Activated CD4-positive, alpha-beta T cell treated with anti-CD3 and anti-CD28 coated beads for 1 hour (primary cell): Measurements from ENCODE around the gene SAMD15.
"Not testable (repeated sequence)": the region's sequence is repeated elsewhere in the genome, so short reads cannot be mapped to it uniquely, and the experiment has no call there.

Source experiments
- DNase-seq: peaks from one replicate; pipeline ENCODE4 v3.0.0-alpha.2; 2020

The SAMD15 gene

DNA sequence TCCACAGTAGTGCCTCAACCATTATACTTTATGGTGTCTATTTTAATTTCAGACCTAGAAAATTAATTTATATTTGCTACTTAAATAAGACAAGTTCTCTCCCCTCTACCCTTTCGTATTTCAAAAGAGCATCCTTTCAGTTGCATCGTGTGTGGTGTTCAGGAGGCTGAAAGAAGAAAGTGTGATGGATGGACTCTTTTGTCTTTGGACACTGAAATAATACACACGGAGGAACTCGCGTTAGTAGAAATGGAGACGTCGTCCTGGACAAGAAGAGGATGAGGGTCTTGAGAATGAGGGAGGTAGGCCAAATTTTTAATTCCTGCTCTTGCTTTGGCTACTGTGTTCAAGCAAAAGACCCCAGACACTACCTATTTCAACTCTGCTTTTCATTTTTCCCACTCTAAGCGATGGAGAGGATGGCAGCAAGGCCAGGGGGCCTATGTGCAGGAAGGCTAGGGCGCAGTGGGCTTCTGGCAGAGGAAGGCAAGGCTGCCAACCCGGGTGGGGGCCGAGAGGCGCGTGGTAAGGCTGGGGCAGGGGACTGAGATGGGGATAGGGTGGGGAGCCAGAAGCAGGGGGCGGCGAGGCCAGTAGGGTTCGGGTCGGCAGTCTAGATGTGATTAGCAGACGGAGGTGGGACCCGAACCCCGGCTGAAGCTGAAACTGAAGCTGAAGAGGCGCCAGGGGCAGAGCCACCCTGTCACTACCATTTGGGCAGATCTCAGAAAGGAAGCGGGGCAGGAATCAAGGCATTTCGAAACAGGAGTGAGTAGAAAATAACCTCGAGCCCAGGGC is 1.0 kb upstream of the SAMD15 start:
- no peak for DNase-seq

- no peak for DNase-seq
Observed at GRCh38 chr14:77377502-77377844, 294 bp downstream of the SAMD15 start.

DNA sequence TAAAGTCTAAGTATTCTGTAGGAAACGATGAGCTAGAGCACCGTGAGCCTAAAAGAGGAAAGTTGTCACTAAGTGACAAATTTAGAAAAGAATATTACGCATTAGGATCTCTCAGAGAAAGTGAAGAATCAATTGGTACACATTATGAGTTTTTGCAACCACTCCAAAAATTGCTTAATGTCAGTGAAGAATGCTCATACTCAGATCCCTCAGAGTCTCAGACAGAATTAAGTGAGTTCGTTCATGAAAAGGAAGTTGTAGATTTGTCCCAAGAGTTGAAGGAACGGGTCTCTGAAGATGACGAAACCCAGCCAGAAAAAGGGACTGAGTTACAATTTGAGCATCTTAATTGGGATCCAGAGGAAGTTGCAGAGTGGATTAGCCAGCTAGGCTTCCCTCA is 1.5 kb downstream of the SAMD15 start:
- DNase-seq = no peak

DNA sequence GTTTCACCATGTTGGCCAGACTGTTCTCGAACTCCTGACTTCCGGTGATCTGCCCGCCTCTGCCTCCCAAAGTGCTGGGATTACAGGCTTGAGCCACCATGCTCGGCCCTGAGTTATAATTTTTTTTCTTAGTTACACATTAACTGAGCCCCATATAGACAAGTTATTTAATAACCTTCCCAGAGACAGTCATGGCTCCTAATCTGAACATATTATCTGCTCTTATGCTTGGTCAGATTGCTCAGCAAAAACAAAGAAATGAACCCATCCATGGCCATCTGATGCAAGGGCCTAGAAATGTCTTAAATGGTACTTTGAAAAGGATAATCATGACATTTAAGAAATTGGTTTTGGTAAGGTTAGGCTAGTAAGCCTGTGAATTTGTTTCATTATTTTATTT is 13.0 kb downstream of the SAMD15 start:
- DNase-seq = no peak

GRCh38 chr14:77400216-77400615 is 23.0 kb downstream of the SAMD15 start:
- no peak for DNase-seq

DNA sequence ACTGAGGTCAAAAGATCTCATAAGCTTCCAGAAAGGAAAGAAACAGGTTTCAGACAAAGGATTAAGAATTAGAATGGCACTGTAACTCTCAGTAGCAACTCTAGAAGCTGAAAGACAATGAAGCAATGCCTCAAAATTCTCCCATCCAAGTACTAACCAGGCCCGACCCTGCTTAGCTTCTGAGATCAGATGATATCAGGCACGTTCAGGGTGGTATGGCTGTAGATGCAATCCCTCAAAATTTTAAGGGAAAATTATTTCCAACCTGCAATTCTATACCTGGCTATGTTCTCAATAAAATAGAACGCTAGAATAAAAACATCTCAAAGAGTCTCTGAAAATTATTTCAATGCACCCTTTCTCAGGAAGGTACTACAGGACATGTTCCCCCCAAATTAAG is 26.6 kb downstream of the SAMD15 start:
- DNase-seq = no peak

GRCh38 chr14:77406086-77406485 is 28.9 kb downstream of the SAMD15 start:
- DNase-seq = no peak

DNA sequence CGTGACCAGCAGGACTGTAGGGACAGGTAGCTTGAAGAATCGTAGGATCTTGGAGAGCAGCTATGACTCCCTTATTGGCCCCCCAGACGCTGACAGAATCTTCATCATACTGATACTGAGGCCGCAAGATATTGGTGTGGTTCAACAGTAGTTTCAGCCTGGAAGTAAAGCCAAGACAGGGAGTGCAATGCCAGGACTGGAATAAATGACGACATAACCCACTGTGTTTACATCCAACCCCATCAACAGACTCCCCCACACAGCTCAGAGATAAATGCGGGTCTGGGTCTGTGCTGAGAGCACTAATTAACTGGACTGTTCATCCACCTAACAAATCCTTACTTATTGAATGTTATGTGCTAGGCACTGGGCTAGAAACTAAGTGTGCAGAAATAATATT is 29.5 kb downstream of the SAMD15 start:
- DNase-seq = no peak

- DNase-seq = no peak
Observed at GRCh38 chr14:77407158-77407557, 30.0 kb downstream of the SAMD15 start.

DNA sequence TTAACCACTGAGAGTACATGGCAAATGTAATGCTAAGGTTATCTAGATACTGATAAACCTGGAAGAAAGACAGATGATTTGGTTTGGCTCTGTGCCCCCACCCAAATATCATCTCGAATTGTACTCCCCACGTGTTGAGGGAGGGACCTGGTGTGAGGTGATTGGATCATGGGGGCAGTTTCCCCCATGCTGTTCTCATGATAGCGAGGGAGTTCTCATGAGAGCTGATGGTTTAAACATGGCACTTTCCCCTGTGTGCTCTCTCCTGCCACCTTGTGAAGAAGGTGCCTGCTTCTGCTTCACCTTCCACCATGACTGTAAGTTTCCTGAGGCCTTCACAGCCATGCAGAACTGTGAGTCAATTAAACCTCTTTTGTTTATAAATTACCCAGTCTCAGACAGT is 32.0 kb downstream of the SAMD15 start:
- DNase-seq = no peak

GRCh38 chr14:77415403-77416030 is 38.3 kb downstream of the SAMD15 start:
- DNase-seq = not testable (repeated sequence)

DNA sequence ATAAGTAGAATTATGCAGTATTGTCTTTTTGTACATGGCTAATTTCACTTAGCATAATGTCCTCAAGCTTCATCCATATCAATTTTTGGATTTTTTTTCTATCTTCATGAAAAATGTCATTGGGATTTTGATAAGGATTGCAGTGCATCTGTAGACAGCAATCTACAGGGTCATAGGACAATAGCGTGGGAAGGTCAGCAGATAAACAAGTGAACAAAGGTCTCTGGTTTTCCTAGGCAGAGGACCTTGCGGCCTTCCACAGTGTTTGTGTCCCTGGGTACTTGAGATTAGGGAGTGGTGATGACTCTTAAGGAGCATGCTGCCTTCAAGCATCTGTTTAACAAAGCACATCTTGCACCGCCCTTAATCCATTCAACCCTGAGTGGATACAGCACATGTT is 38.9 kb downstream of the SAMD15 start:
- not testable (repeated sequence) for DNase-seq

DNA sequence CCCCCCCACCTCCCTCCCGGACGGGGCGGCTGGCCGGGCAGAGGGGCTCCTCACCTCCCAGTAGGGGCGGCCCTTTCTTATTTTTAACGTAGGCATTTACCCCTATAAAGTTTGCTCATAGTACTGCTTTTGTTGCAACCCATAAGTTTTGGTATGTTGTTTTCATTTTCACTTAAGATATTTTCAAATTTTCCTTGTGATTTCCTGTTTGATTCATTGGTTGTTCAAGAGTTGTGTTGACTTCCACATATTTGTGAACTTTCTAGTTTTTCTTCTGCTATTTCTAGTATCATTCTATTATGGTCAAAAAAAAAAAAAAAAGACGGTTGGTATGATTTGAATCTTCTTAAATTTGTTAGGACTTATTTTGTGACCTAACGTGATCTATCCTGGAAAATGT is 39.7 kb downstream of the SAMD15 start:
- no peak for DNase-seq

DNA sequence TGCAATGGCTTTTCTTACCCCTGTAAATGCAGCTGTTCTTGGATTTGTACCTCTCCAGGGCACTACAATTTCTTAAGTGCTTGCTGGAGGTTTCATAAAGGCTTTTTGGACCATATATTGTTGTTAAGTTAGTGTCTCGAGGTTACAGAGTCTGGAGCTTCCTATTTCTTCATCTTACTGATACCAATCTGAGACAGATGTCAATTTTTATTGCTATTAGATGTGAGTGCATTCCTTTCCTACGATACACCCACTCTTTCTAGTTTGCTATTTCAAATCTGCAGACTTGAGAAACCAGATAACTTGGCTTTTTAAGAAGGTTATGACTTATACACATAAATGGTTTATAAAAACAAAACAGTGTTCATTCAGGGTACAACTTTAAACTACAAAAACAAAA is 44.0 kb downstream of the SAMD15 start:
- DNase-seq = no peak

GRCh38 chr14:77423423-77423822 is 46.2 kb downstream of the SAMD15 start, which contains the start of gene NOXRED1:
Gene NOXRED1, minus strand, starts transcription at chr14:77423523. Its CDS starts 634 bp downstream, at chr14:77422889.
- no peak for DNase-seq

GRCh38 chr14:77424862-77425261 is 47.7 kb downstream of the SAMD15 start:
- no peak for DNase-seq

GRCh38 chr14:77426396-77426795 is 49.2 kb downstream of the SAMD15 start:
- no peak for DNase-seq

- no peak for DNase-seq
Observed at GRCh38 chr14:77436042-77436441, 58.9 kb downstream of the SAMD15 start.

DNA sequence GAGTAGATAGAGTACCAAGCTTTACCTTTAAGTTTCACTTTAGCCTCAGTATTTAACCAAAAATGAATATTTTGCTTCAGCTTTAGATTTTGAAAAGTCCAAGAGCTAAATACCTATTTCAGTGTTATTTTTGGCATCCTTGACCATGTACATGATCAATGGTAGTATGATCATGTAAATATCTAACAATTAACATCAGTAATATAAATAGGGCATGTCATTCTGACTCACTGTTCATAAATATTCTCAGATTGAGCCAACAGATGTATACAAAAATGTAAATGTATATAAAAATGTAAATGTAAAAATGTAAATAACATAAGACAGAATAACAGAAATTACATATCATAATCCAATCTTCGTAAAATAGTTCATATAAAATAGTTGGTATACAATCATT is 61.4 kb downstream of the SAMD15 start:
- no peak for DNase-seq

DNA sequence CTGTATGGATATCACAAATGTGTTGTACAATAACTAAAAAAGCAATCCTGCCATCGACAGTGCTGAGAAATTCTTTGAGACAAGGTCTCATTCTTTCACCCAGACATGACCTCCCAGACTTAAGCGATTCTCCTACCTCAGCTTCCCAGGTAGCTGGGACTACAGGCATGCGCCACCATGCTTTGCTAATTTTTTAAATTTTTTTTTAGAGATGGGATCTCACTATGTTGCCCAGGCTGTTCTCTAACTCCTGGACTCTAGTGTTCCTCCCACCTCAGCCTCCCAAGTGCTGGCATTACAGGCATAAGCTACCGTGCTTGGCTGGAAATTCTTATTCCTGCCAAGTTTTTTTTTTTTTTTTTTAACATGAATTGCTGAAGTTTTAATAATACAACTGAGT is 62.7 kb downstream of the SAMD15 start:
- no peak for DNase-seq
